Measurements from ENCODE around the gene KRT3. TPM values are rescaled to one million over a fixed set of nuclear protein-coding genes. Genes with fewer than 3 reads are reported as not detected.

Gene KRT3
- total RNA-seq, 1 donor: not detected

GRCh38 chr12:52806821-52807543 lies 11.1 kb upstream of the KRT3 start:
- TF ChIP-seq, protein P1, sequence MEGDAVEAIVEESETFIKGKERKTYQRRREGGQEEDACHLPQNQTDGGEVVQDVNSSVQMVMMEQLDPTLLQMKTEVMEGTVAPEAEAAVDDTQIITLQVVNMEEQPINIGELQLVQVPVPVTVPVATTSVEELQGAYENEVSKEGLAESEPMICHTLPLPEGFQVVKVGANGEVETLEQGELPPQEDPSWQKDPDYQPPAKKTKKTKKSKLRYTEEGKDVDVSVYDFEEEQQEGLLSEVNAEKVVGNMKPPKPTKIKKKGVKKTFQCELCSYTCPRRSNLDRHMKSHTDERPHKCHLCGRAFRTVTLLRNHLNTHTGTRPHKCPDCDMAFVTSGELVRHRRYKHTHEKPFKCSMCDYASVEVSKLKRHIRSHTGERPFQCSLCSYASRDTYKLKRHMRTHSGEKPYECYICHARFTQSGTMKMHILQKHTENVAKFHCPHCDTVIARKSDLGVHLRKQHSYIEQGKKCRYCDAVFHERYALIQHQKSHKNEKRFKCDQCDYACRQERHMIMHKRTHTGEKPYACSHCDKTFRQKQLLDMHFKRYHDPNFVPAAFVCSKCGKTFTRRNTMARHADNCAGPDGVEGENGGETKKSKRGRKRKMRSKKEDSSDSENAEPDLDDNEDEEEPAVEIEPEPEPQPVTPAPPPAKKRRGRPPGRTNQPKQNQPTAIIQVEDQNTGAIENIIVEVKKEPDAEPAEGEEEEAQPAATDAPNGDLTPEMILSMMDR (IDR thresholded peaks at IDR 0.05; ENCODE audit: extremely low read depth, low read depth, low read length): no peak
- H3K4me1 ChIP-seq (ENCODE audit: insufficient read depth, low read length): no peaks in the 10 kb centered on the region
- no peaks in the 10 kb centered on the region for H3K36me3 ChIP-seq (ENCODE audit: insufficient read depth, low read length)
- no peak overlapping the region for H3K27ac ChIP-seq (ENCODE audit: low read depth, low read length)
- DNase-seq (ENCODE audit: insufficient read length, low spot score, missing footprints): no peak
- H4K20me1 ChIP-seq (ENCODE audit: insufficient read depth, low read length): no peaks in the 10 kb centered on the region
- no peak overlapping the region for H3K4me2 ChIP-seq (ENCODE audit: insufficient read depth, low read length)
- no peak overlapping the region for H2AFZ ChIP-seq (ENCODE audit: low read length)
- no peaks in the 10 kb centered on the region for H3K79me2 ChIP-seq (ENCODE audit: insufficient read depth, low read length)
- H3K27me3 ChIP-seq (ENCODE audit: insufficient read depth, low read length): peaks cover 10% of the 10 kb centered on the region
- no peak overlapping the region for H3K4me3 ChIP-seq (ENCODE audit: insufficient read depth, low read length)
- no peaks in the 10 kb centered on the region for H3K9me3 ChIP-seq (ENCODE audit: low read depth, low read length)

DNA sequence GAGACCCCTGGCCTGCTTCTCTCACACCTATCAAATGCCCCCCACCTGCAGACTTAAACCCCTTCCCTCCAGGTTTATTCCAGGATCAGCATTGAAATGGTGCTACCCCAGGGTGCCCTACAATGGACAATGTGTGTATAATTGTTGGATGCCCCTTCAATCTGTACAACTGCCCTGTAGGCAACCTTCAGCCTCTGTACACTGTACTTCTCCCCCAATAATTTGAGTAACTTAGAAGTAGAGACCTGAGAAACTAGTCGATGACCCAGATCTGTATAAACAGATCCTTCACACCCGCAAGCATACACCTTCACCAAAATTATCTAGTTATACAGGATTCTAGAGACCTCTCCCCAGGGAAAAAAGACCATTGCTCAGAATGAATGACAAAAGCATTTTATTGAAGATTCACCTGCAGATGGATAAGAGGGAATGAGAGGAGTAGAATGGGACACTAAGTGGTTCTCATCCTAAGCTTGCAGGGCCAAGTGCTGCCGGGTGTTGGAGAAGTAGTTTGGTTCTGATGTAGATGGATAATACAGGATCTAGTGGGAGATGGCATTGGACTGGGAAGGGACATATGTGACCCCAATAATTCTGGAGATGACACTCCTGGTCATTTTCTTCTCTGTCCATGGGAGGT lies 10.4 kb upstream of the KRT3 start:
- H3K4me1 ChIP-seq (ENCODE audit: insufficient read depth, low read length): no peaks in the 10 kb centered on the region
- no peaks in the 10 kb centered on the region for H3K9me3 ChIP-seq (ENCODE audit: low read depth, low read length)
- TF ChIP-seq, protein P1 (IDR thresholded peaks at IDR 0.05; ENCODE audit: extremely low read depth, low read depth, low read length): no peak
- no peaks in the 10 kb centered on the region for H4K20me1 ChIP-seq (ENCODE audit: insufficient read depth, low read length)
- H3K36me3 ChIP-seq (ENCODE audit: insufficient read depth, low read length): no peaks in the 10 kb centered on the region
- H3K79me2 ChIP-seq (ENCODE audit: insufficient read depth, low read length): no peaks in the 10 kb centered on the region
- no peak overlapping the region for H2AFZ ChIP-seq (ENCODE audit: low read length)
- H3K4me3 ChIP-seq (ENCODE audit: insufficient read depth, low read length): no peak overlapping the region
- no peak overlapping the region for H3K4me2 ChIP-seq (ENCODE audit: insufficient read depth, low read length)
- no peak overlapping the region for H3K27ac ChIP-seq (ENCODE audit: low read depth, low read length)
- H3K27me3 ChIP-seq (ENCODE audit: insufficient read depth, low read length): peaks cover 10% of the 10 kb centered on the region
- DNase-seq (ENCODE audit: insufficient read length, low spot score, missing footprints): peak; percentile 54

DNA sequence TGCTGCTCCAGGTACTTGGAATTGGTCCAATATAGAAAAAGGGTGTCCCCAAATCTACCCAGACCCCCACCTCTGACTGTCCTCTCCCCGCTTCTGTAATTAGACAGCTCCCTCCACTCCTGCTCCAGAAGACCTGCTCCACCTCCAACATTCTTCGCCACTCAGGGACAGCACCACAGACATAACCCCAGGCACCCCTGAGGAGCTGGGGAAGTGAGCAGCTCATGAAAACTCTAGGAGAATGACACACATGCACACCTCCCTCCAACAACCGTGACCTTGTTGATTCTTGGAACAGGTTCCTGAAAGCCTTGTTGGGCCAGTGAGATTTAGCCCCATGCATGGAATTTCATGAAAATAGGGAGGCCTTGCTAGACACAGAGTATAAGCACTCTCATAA lies 9.8 kb upstream of the KRT3 start:
- Histone ChIP-seq H3K36me3 (ENCODE audit: insufficient read depth, low read length) (no peaks in the 10 kb centered on the region), H4K20me1 (ENCODE audit: insufficient read depth, low read length) (no peaks in the 10 kb centered on the region), H3K4me3 (ENCODE audit: insufficient read depth, low read length) (no peak overlapping the region), H3K4me2 (ENCODE audit: insufficient read depth, low read length) (no peak overlapping the region), H3K27ac (ENCODE audit: low read depth, low read length) (no peak overlapping the region), H3K79me2 (ENCODE audit: insufficient read depth, low read length) (no peaks in the 10 kb centered on the region), H3K27me3 (ENCODE audit: insufficient read depth, low read length) (peaks cover 10% of the 10 kb centered on the region), H3K4me1 (ENCODE audit: insufficient read depth, low read length) (no peaks in the 10 kb centered on the region), H3K9me3 (ENCODE audit: low read depth, low read length) (no peaks in the 10 kb centered on the region), H2AFZ (ENCODE audit: low read length) (no peak overlapping the region)
- DNase-seq (ENCODE audit: insufficient read length, low spot score, missing footprints): no peak
- TF ChIP-seq, protein P1 (IDR thresholded peaks at IDR 0.05; ENCODE audit: extremely low read depth, low read depth, low read length): no peak

DNA sequence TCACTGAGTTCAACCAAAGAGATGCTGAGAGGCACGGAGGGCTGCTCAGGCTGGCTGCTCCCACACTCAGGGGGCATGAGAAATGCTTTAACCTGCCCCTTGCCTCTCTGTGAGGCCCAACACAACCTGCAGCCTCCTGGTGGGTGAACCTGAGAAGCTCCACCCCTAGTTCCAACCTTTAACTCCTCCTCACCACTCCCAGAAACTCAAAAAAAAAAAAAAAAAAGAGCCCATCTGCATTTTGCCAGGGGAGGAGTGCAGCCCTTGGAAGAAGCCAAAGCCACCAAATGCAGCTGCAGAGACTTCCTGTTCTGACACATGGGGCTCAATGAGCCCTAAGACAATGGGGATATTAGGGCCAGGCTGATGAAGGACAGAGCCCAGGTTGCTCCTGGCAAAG lies 9.1 kb upstream of the KRT3 start:
- Histone ChIP-seq H3K4me1 (ENCODE audit: insufficient read depth, low read length) (no peaks in the 10 kb centered on the region), H3K4me3 (ENCODE audit: insufficient read depth, low read length) (no peak overlapping the region), H3K27me3 (ENCODE audit: insufficient read depth, low read length) (peaks cover 10% of the 10 kb centered on the region), H3K27ac (ENCODE audit: low read depth, low read length) (no peak overlapping the region), H4K20me1 (ENCODE audit: insufficient read depth, low read length) (no peaks in the 10 kb centered on the region), H3K4me2 (ENCODE audit: insufficient read depth, low read length) (no peak overlapping the region), H3K9me3 (ENCODE audit: low read depth, low read length) (no peaks in the 10 kb centered on the region), H3K79me2 (ENCODE audit: insufficient read depth, low read length) (no peaks in the 10 kb centered on the region), H3K36me3 (ENCODE audit: insufficient read depth, low read length) (no peaks in the 10 kb centered on the region), H2AFZ (ENCODE audit: low read length) (no peak overlapping the region)
- DNase-seq (ENCODE audit: insufficient read length, low spot score, missing footprints): no peak
- TF ChIP-seq, protein P1 (IDR thresholded peaks at IDR 0.05; ENCODE audit: extremely low read depth, low read depth, low read length): no peak

All from osteoblast (primary cell).